HAP-1 (cell line): ENCODE data around the gene ZNF532.
"Not testable (repeated sequence)": the region's sequence is repeated elsewhere in the genome, so short reads cannot be mapped to it uniquely, and the experiment has no call there.

Source experiments
- DNase-seq, 2 experiments: peaks; one replicate each; pipeline ENCODE4 v3.0.0-alpha.2; 2016 to 2020; ENCODE audit warnings: low spot score in 2 of 2
- H3K27me3 ChIP-seq: fragments of 250-450 bp; sonication (Bioruptor Pico); 2 replicates; pipeline ENCODE4 v1.5.1; 2020; ENCODE audit warnings: low read depth, mild to moderate bottlenecking, moderate library complexity
- H3K36me3 ChIP-seq: fragments of 250-450 bp; sonication (Bioruptor Pico); replicated peaks from 2 replicates; pipeline ENCODE4 v1.5.1; 2020; ENCODE audit warnings: mild to moderate bottlenecking
- H3K4me1 ChIP-seq: fragments of 250-450 bp; sonication (Bioruptor Pico); 2 replicates; pipeline ENCODE4 v1.5.1; 2020; ENCODE audit warnings: mild to moderate bottlenecking
- H3K4me3 ChIP-seq: fragments of 250-450 bp; sonication (Bioruptor Pico); 2 replicates; pipeline ENCODE4 v1.5.1; 2020; ENCODE audit warnings: mild to moderate bottlenecking, moderate library complexity
- H3K9me3 ChIP-seq: fragments of 250-450 bp; sonication (Bioruptor Pico); 2 replicates; pipeline ENCODE4 v1.5.1; 2020; ENCODE audit warnings: mild to moderate bottlenecking, moderate library complexity
- in situ Hi-C: fragments of 300-500 bp; cut with MboI; formaldehyde crosslinking; loops from 3 replicates; pipeline ENCODE4 v1.14.3; 2020; ENCODE audit warnings: low sequenced_read_pairs, inconsistent platforms, mixed read lengths

ZNF532 gene

DNA sequence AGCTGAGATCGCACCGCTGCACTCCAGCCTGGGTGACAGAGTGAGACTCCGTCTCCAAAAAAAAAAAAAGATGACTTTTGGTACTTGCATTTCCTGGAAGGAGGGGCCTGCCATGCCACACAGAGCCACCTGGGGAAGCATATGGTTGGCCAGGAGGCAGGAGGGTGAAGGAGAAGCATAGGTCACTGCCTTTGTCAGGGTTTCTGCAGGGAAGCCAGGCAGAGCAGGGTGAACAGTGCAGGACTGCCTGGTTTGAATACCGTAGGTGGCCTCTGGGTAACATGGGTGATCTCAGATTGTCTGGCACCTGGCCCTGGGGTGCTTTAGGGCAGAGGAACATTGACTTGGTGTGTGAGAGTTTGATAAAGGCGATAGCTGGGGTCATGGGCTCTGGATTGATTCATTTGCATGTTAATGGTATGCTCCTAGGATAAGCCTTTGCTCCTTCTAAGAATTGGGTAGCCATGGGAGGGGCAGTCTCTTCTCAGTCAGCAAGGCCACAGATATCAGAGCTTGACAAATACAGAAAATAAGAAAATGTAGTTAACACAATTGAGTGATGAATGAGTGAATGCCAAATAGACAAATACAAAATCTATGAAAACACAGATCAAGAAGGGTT is 151.0 kb downstream of the ZNF532 start:
- DNase-seq: no peak

DNA sequence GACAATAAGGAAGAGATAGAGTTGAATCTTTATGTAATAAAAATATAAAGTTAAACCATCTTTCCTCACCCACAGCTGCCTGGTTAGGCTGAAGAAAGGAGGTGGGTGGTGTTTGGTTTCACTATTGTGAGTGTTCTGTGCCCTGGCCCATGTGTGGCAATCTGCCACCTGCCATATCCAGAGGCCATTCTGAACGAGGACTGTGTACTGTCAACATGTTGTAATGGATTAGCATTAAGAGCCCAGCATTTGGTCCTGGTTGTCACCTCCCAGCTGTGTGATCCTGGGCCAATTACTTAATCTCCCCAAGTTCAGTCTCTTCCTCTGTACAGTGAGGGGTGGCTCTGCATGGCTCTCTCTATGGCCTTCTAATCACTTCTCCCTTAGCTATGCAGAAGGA is 156.8 kb downstream of the ZNF532 start:
- in situ Hi-C loops: no loop called here
- H3K9me3 ChIP-seq: no peaks in the 10 kb centered on the region; the same call in 1 of the 2 replicates
- H3K27me3 ChIP-seq: no peaks in the 10 kb centered on the region
- H3K36me3 ChIP-seq: no peaks in the 10 kb centered on the region
- peaks cover 9% of the 10 kb centered on the region; the same call in 1 of the 2 replicates for H3K4me1 ChIP-seq
- no peak for DNase-seq
- H3K4me3 ChIP-seq: no peak overlapping the region

More for the DNA sequence above, 151.0 kb downstream of the ZNF532 start:
- no peaks in the 10 kb centered on the region for H3K4me1 ChIP-seq
- H3K36me3 ChIP-seq: no peaks in the 10 kb centered on the region
- no peaks in the 10 kb centered on the region; the same call in 1 of the 2 replicates for H3K9me3 ChIP-seq
- no peaks in the 10 kb centered on the region for H3K27me3 ChIP-seq
- H3K4me3 ChIP-seq: no peak overlapping the region
- in situ Hi-C loops: no loop called here

DNA sequence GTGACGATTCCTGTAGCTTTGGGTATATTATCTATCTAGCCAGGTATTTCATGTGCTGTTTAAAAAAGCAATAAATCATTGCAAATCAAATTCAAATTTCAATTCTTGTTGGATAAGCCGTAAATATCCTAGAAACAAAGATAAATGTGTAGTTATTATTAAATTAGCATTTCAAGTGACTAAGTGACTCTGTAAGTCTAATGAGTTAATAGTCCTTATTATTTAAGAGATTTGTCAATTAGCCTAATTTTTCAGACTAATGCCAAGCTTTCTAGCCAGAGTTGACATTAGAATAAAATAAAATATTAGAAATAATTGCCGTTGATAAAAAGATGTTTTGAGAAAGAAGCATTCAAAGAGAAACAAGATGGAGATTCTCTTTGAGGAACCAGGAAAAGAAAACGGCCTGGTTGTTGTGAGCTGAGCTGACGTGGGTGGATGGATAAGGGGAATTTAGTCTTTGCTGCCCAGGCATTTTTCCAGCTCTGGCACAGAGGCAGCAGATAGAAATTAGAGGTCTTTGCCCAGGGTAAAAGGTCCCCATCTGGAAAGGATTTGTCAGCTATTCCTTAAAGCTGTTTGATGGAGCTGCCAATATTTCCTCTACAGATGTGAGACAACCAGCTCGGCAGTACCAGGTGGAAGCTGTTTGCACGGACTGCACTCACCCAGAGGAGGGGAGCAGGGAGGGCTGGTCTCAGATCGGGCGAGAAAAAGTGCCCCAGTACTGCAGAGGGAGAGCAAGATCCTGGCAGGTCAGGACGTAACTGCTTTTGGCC is 157.7 kb downstream of the ZNF532 start:
- Histone ChIP-seq H3K4me3 (no peak overlapping the region), H3K4me1 (peaks cover 9% of the 10 kb centered on the region; the same call in 1 of the 2 replicates), H3K9me3 (no peaks in the 10 kb centered on the region), H3K36me3 (no peaks in the 10 kb centered on the region), H3K27me3 (no peaks in the 10 kb centered on the region)
- DNase-seq: no peak
- in situ Hi-C loops: no loop called here

DNA sequence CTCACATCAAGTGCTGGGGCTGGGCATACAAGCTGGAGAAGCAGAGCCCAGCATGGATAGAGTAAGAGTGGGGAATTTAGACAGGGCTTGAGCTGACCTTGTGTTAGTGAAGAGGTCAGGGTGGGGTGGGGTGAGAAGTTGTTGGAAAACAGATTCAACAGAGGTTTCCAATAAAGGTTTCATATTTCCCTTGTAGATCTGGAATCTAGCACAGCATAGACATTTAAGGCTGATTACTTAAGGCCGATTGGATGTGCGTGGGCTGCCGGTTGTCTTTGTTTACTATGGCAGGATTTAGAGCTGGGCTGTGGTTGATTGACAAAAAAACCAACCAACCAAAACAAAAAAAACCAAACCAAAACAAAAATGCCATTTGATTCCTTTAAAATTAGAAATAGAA is 160.2 kb downstream of the ZNF532 start:
- Histone ChIP-seq H3K9me3 (no peaks in the 10 kb centered on the region), H3K27me3 (no peaks in the 10 kb centered on the region), H3K4me3 (no peak overlapping the region), H3K36me3 (no peaks in the 10 kb centered on the region), H3K4me1 (peaks cover 9% of the 10 kb centered on the region; the same call in 1 of the 2 replicates)
- DNase-seq: no peak
- in situ Hi-C loops: no loop called here

DNA sequence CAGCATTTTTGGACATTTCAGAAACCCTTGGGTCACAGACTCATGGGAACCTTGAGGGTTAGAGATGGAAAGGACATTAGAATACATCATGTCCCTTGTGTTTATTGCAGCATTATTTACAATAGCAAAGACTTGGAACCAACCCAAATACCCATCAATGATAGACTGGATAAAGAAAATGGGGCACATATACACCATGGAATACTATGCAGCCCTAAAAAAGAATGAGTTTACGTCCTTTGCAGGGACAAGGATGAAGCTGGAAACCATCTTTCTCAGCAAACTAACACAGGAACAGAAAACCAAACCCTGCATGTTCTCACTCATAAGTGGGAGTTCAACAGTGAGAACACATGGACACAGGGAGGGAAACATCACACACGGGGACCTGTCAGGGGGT is 160.9 kb downstream of the ZNF532 start:
- H3K4me1 ChIP-seq, DNase-seq, H3K9me3 ChIP-seq, H3K36me3 ChIP-seq, H3K4me3 ChIP-seq, H3K27me3 ChIP-seq, in situ Hi-C loops: not testable (repeated sequence)

DNA sequence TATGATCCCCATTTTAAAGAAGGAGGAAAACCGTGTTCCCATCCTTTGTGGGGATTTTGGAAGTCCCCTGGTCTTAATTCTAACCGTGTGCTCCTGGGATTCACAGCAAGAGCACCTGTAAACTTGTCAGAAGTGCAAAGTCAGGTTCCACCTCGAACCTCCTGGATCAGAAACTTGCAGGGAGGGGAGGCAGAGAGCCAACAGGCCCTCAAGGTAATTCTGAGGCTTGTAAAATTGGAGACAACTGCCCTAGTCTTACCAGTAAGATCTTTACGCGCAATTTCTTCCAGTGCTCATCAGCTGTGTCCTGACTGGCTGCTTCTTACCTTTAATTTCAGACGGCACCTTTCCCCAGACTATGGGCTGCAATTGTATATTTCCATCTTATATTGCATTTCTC is 161.7 kb downstream of the ZNF532 start:
- DNase-seq: no peak
- no peaks in the 10 kb centered on the region for H3K9me3 ChIP-seq
- peaks cover 9% of the 10 kb centered on the region; the same call in 1 of the 2 replicates for H3K4me1 ChIP-seq
- no peak overlapping the region for H3K4me3 ChIP-seq
- H3K36me3 ChIP-seq: no peaks in the 10 kb centered on the region
- H3K27me3 ChIP-seq: no peaks in the 10 kb centered on the region
- in situ Hi-C loops: no loop called here

DNA sequence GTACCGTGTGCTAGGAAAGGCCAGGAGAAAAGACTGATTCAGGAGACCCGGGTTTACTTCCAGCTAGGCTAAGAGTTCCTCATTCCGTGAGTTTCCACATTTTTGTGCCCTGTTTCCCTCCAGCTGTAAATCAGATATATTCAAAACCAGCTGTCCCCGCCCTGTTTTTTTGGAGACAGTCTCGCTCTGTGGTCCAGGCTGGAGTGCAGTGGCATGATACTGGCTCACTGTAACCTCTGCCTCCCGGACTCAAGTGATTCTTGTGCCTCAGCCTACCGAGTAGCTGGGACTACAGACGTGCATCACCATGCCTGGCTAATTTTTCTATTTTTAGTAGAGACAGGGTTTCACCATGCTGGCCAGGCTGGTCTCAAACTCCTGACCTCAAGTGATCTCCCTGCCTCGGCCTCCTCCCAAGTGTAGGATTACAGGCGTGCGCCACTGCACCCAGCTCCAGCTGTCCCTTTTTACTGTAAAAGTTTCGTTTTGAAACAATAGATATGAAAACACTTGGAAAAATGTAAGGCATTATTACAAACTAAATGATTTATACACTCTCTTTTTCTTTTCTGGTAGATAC is 162.2 kb downstream of the ZNF532 start:
- H3K27me3 ChIP-seq: no peaks in the 10 kb centered on the region
- H3K4me1 ChIP-seq: peaks cover 9% of the 10 kb centered on the region; the same call in 1 of the 2 replicates
- no peak for DNase-seq
- in situ Hi-C loops: no loop called here
- no peak overlapping the region for H3K4me3 ChIP-seq
- no peaks in the 10 kb centered on the region for H3K36me3 ChIP-seq
- H3K9me3 ChIP-seq: no peaks in the 10 kb centered on the region

DNA sequence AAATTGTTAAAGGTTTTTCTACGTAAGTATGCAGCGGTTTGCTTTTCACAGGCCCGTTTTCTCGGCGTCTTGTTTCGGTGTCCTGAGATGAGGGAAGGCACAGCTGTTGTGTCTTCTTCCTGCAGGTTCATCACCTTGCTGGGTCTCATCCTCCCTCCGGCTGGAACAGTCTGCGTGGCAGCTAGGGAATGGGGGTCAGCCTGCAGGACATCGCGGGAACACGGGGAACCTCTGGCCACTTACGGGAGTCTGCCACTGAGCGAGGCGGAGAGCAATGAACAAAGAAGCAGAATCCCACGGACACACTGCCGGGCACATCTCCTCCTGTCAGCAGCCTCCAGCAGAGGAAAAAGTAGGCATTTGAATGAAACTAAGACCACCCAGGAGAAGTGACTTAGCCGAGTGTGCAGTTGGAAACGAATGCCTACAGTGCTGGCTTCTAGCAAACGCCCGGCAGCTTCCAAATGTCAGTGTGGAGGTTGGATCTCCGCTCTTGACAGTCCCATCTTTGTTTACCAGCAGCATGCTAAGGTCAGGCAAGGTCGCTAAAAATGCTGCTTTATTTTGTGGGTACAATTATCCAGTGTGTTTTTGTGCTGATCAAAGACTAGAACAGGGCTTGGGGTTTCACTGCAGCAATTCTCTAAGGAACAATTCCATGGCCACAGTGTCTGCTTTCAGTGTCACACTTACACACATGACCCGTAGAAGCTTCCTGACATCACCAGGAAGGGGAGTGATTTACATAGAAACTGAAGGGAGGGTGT is 165.2 kb downstream of the ZNF532 start:
- H3K27me3 ChIP-seq: no peaks in the 10 kb centered on the region
- peaks cover 3% of the 10 kb centered on the region; the same call in 1 of the 2 replicates for H3K4me1 ChIP-seq
- in situ Hi-C loops: no loop called here
- DNase-seq: no peak
- no peaks in the 10 kb centered on the region for H3K9me3 ChIP-seq
- no peaks in the 10 kb centered on the region for H3K36me3 ChIP-seq
- no peak overlapping the region for H3K4me3 ChIP-seq

DNA sequence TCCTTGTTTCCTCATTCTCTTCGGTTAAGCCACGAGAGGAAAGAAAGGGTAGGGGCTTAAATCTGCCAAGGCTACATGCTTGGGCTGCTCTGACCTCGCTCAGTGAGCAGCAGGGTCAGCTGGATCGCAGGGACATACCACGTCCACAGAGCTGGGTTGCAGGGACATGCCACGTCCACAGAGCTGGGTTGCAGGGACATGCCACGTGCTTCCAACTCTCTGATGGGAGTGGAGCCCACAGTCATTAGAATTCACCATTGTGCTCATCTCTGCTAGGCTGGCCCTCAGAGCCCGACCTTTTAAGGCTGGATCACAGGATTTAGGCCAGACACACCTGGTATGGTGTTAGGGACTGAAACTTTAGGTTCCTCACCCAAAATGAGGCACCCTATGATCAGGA is 167.6 kb downstream of the ZNF532 start:
- DNase-seq: no peak
- Histone ChIP-seq H3K9me3 (no peaks in the 10 kb centered on the region), H3K4me1 (no peaks in the 10 kb centered on the region), H3K36me3 (no peaks in the 10 kb centered on the region), H3K27me3 (no peaks in the 10 kb centered on the region), H3K4me3 (no peak overlapping the region)
- in situ Hi-C loops: no loop called here

DNA sequence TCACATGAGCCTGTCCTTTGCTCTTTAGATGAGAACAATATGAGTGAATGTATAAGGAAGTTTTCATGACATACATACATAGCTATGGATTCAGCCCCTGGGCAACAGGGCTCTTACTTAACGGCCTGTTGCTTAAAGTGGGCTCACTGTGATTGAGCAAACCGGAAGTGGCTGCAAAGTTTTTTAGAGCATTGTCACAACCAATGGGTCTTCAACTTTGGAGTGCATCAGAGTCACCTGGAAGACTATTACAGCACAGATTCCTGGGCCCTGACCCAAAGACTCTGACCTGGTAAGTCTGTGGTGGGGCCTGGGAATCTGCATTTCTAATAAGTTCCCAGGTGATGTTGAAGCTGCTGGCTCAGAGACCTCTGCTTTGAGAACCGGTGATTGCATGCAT is 168.7 kb downstream of the ZNF532 start:
- H3K4me1 ChIP-seq: no peaks in the 10 kb centered on the region
- H3K36me3 ChIP-seq: no peaks in the 10 kb centered on the region
- DNase-seq: no peak
- no peak overlapping the region for H3K4me3 ChIP-seq
- no peaks in the 10 kb centered on the region for H3K9me3 ChIP-seq
- H3K27me3 ChIP-seq: no peaks in the 10 kb centered on the region
- in situ Hi-C loops: no loop called here

DNA sequence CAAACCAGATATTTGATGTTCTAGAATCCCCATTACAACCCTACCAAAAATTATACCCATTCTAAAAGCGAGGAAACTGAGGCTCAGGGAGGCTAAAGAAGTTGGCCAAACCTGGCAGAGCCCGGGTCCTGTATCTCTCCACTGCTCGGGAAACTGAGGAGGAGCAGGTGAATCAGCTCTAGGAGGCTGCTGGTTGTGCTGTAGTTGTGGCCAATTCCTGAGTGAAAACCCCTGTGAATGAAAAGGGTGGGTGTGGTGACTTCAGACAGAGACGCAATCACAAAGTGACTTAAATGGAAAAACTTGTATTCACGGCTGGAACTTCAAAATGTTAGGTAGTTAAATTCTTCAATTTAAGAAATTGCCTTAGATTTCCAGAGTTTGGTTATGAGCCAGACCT is 169.3 kb downstream of the ZNF532 start:
- in situ Hi-C loops: no loop called here
- Histone ChIP-seq H3K27me3 (no peaks in the 10 kb centered on the region), H3K9me3 (no peaks in the 10 kb centered on the region), H3K4me1 (no peaks in the 10 kb centered on the region), H3K36me3 (no peaks in the 10 kb centered on the region), H3K4me3 (no peak overlapping the region)
- no peak for DNase-seq

DNA sequence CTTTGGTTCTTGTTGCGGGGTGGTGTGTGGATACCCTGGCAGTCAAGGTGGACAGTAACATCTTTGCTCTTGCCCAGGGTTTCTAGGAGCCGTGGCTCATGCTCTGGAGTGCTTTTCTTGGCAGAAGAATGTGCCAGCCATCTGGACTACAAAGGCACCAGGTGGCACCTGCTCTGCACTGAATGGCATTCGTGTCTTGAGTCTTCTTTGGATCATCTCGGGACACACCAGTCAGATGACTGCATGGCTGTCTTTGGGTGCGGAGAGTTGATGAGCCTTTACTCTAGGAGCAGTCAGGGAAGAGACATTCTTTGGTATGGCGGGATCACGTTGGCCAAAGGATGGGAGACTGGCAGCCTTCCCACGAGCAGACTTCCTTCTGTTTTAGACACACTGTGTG is 170.9 kb downstream of the ZNF532 start:
- in situ Hi-C loops: no loop called here
- no peaks in the 10 kb centered on the region for H3K36me3 ChIP-seq
- no peak overlapping the region for H3K4me3 ChIP-seq
- no peaks in the 10 kb centered on the region for H3K9me3 ChIP-seq
- no peaks in the 10 kb centered on the region for H3K27me3 ChIP-seq
- no peaks in the 10 kb centered on the region for H3K4me1 ChIP-seq
- no peak for DNase-seq
